ENCODE measurements around the gene CLEC19A. TPM values are rescaled to one million over a fixed set of nuclear protein-coding genes. Genes with fewer than 3 reads are reported as not detected.

The CLEC19A gene
- total RNA-seq, 1 experiment from 2014 or later = not detected

DNA sequence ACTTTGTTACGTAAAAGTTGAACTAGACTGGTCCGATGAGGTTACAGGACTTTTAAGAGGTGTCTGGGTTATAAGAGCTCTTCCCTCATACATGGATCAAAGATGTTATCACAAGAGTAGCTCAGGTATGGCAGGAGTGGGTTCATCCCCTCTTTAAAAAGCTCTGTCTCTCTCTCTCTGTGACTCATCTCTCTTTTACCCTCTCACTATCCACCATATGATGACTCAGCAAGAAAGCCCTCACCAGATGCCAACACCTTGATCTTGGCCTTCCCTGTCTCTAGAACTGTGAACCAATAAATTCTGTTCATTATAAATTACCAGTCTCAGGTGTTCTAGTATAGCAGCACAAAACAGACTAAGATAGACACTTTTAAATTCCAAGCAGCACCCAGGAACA lies 1.9 kb upstream of the CLEC19A start:
- TF ChIP-seq, protein P1, sequence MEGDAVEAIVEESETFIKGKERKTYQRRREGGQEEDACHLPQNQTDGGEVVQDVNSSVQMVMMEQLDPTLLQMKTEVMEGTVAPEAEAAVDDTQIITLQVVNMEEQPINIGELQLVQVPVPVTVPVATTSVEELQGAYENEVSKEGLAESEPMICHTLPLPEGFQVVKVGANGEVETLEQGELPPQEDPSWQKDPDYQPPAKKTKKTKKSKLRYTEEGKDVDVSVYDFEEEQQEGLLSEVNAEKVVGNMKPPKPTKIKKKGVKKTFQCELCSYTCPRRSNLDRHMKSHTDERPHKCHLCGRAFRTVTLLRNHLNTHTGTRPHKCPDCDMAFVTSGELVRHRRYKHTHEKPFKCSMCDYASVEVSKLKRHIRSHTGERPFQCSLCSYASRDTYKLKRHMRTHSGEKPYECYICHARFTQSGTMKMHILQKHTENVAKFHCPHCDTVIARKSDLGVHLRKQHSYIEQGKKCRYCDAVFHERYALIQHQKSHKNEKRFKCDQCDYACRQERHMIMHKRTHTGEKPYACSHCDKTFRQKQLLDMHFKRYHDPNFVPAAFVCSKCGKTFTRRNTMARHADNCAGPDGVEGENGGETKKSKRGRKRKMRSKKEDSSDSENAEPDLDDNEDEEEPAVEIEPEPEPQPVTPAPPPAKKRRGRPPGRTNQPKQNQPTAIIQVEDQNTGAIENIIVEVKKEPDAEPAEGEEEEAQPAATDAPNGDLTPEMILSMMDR (IDR thresholded peaks at IDR 0.05; ENCODE audit: unreplicated experiment) = no peak
- Mint-ChIP-seq H3K4me1 (ENCODE audit: low read depth, unreplicated experiment) (peaks cover 16% of the 10 kb centered on the region), H3K27ac (ENCODE audit: unreplicated experiment) (no peak overlapping the region), H3K9me3 (ENCODE audit: low read depth, unreplicated experiment) (peaks cover 2% of the 10 kb centered on the region), H3K27me3 (ENCODE audit: unreplicated experiment) (no peaks in the 10 kb centered on the region), H3K36me3 (ENCODE audit: insufficient read depth, unreplicated experiment) (no peaks in the 10 kb centered on the region), H3K4me3 (ENCODE audit: low read depth, unreplicated experiment) (no peak overlapping the region)
- DNase-seq = no peak
- CTCF ChIA-PET = interaction anchor here (1.0 kb wide), 1 partner anchor 9 kb away, joined by 4 read pairs; no protein-coding TSS in a partner anchor
- intact Hi-C loops (cut with micrococcal nuclease; ENCODE audit: unreplicated experiment) = no loop called here
- BruUV-seq (replicated peaks) = no TSS peak

DNA sequence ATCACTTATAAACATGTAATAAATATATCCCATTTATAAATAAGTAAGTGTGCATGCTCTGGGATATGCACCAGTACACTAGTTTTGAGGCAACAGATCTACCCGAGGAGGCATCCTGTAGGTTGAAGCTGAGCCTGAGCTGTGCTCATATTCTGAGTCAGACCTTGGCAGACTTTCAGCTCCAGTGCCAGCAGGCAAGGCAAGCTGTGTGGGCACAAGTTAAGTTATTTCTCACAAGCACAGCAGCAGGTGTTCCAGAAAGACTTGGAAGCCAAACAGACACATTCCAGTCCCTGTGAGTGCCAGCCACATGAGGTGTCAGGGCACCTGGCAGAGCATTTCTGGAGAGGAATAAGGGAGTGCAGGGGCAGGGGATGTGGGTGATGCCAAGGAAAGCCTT lies 1.3 kb upstream of the CLEC19A start:
- Mint-ChIP-seq H3K4me3 (ENCODE audit: low read depth, unreplicated experiment) (no peak overlapping the region), H3K4me1 (ENCODE audit: low read depth, unreplicated experiment) (peaks cover 16% of the 10 kb centered on the region), H3K9me3 (ENCODE audit: low read depth, unreplicated experiment) (peaks cover 2% of the 10 kb centered on the region), H3K27me3 (ENCODE audit: unreplicated experiment) (no peaks in the 10 kb centered on the region), H3K27ac (ENCODE audit: unreplicated experiment) (no peak overlapping the region), H3K36me3 (ENCODE audit: insufficient read depth, unreplicated experiment) (no peaks in the 10 kb centered on the region)
- DNase-seq = peak; percentile 56
- no TSS peak for BruUV-seq (replicated peaks)
- TF ChIP-seq, protein P1 (IDR thresholded peaks at IDR 0.05; ENCODE audit: unreplicated experiment) = no peak
- CTCF ChIA-PET = interaction anchor here (0.6 to 1.0 kb wide), 2 partner anchors 10 to 27 kb away, joined by 4 to 5 read pairs; no protein-coding TSS in a partner anchor
- intact Hi-C loops (cut with micrococcal nuclease; ENCODE audit: unreplicated experiment) = no loop called here

DNA sequence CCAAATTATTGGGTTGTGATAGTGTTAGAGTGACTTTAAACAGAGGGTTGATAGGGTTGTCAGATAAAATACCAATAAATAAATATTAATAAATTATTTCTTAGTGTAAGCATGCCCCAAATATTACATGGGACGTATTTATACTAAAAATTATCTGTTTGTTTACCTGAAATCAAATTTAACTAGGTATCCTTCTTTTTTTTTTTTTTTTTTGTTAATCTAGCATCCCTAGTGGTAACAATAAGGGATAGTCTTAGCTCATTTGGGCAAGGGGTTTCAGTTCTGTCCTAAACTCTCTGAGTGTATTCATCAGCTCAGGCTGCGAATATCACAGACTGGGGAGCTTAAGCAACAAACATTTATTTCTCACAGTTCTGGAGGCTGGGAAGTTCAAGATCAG lies 1.3 kb downstream of the CLEC19A start:
- H3K36me3 Mint-ChIP-seq (ENCODE audit: insufficient read depth, unreplicated experiment) = no peaks in the 10 kb centered on the region
- DNase-seq = no peak
- H3K9me3 Mint-ChIP-seq (ENCODE audit: low read depth, unreplicated experiment) = no peaks in the 10 kb centered on the region
- peaks cover 16% of the 10 kb centered on the region for H3K4me1 Mint-ChIP-seq (ENCODE audit: low read depth, unreplicated experiment)
- H3K27ac Mint-ChIP-seq (ENCODE audit: unreplicated experiment) = no peak overlapping the region
- no TSS peak for BruUV-seq (replicated peaks)
- intact Hi-C loops (cut with micrococcal nuclease; ENCODE audit: unreplicated experiment) = no loop called here
- TF ChIP-seq, protein P1 (IDR thresholded peaks at IDR 0.05; ENCODE audit: unreplicated experiment) = no peak
- CTCF ChIA-PET = interaction anchor here (0.6 kb wide), 1 partner anchor 298 kb away, joined by 3 read pairs; no protein-coding TSS in a partner anchor
- peaks cover 14% of the 10 kb centered on the region for H3K27me3 Mint-ChIP-seq (ENCODE audit: unreplicated experiment)
- no peak overlapping the region for H3K4me3 Mint-ChIP-seq (ENCODE audit: low read depth, unreplicated experiment)

DNA sequence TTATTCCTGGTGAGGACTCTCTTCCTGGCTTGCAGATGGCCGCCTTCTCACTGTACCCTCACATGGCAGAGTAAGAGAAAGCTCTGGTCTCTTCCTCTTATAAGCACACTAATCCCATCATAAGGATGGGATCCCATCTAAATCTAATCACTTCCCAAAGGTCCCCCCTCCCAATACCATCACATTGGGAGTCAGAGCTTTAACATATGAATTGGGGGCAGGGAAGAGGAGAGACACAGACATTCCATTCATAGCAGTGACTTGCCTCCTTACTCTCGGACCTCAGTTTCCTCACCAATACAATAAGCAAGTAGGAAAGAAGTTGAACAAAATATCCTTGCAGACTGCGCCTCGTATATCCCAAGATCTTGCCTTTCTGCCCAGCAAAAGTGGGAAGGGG lies 1.7 kb downstream of the CLEC19A start:
- BruUV-seq (replicated peaks) = no TSS peak
- TF ChIP-seq, protein P1 (IDR thresholded peaks at IDR 0.05; ENCODE audit: unreplicated experiment) = no peak
- intact Hi-C loops (cut with micrococcal nuclease; ENCODE audit: unreplicated experiment) = no loop called here
- Mint-ChIP-seq H3K4me1 (ENCODE audit: low read depth, unreplicated experiment) (peaks cover 16% of the 10 kb centered on the region), H3K4me3 (ENCODE audit: low read depth, unreplicated experiment) (no peak overlapping the region), H3K36me3 (ENCODE audit: insufficient read depth, unreplicated experiment) (no peaks in the 10 kb centered on the region), H3K27ac (ENCODE audit: unreplicated experiment) (no peak overlapping the region), H3K9me3 (ENCODE audit: low read depth, unreplicated experiment) (no peaks in the 10 kb centered on the region), H3K27me3 (ENCODE audit: unreplicated experiment) (peaks cover 14% of the 10 kb centered on the region)
- CTCF ChIA-PET = no interaction called here
- DNase-seq = no peak
